K562 (cell line): Measurements from ENCODE around the gene RAB14. TPM values are rescaled to one million over a fixed set of nuclear protein-coding genes. Genes with fewer than 3 reads are reported as not detected.

Experiments used
- ATAC-seq: fragments of 200-7000 bp; cut with Tn5 transposase; 3 replicates; pipeline ENCODE4 v1.9.1; 2020; ENCODE audit warnings: moderate library complexity
- BruUV-seq: library from RNA; stranded (reverse); fragments of 400-500 nt; replicated peaks from 2 replicates; lab custom pipeline; 2021; lab: Mats Ljungman, UMichigan
- CTCF ChIA-PET: fragments of 300-600 bp; formaldehyde crosslinking; extraction: SDS; loops from one replicate; lab custom pipeline; 2021; ENCODE audit warnings: low intra/inter-chr PET ratio; lab: Yijun Ruan, JAX
- POLR2A ChIA-PET: fragments of 300-600, 350-650 bp; sonication (Branson Sonifier 250); formaldehyde crosslinking; extraction: SDS; loops from one replicate; lab custom pipeline; 2021; ENCODE audit warnings: antibody characterized with exemption, inconsistent platforms; lab: Yijun Ruan, JAX
- DNase-seq, 4 experiments: peaks; one replicate each; pipeline versions ENCODE4 v3.0.0 to v3.0.0-alpha.2; 2011 to 2018; ENCODE audit warnings: low spot score in 3 of 4, mixed read lengths in 3 of 4; ENCODE audit errors: extremely low read depth in 1 of 4
- FAIRE-seq: peaks from 2 replicates; lab custom pipeline; 2011; peaks lifted over from hg19 to GRCh38; lab: Jason Lieb, UNC
- H2AFZ ChIP-seq: 2 replicates; pipeline ENCODE4 v1.6.0; 2011; ENCODE audit warnings: low read depth, low read length, control low read depth, inconsistent platforms
- H3K27ac ChIP-seq: fragments of 200-600 bp; 3 replicates; pipeline ENCODE4 v1.8.0; 2011; ENCODE audit warnings: low read depth, mild to moderate bottlenecking, control low read depth, inconsistent platforms, low read length, moderate library complexity, mixed read lengths; ENCODE audit errors: extremely low read depth
- H3K27me3 ChIP-seq, 2 experiments: fragments of 300-600 bp in 1 of 2; 2 replicates in 1 of 2; 3 replicates in 1 of 2; pipeline versions ENCODE4 v1.6.0 to v1.8.0; 2011; ENCODE audit warnings: inconsistent platforms in 2 of 2, low read length in 2 of 2, mild to moderate bottlenecking in 1 of 2, mixed read lengths in 1 of 2, moderate library complexity in 1 of 2; ENCODE audit not compliant: control insufficient read depth in 2 of 2, insufficient read depth in 2 of 2
- H3K36me3 ChIP-seq: fragments of 300-600 bp; 3 replicates; pipeline ENCODE4 v1.8.0; 2011; ENCODE audit warnings: mild to moderate bottlenecking, low read length, inconsistent platforms; ENCODE audit not compliant: control insufficient read depth, insufficient read depth
- H3K4me1 ChIP-seq, 2 experiments: fragments of 200-600 bp in 1 of 2; replicated peaks in 1 of 2; 2 replicates in 1 of 2; 3 replicates in 1 of 2; pipeline versions ENCODE4 v1.5.1 to v1.8.0; 2011; ENCODE audit warnings: inconsistent platforms in 2 of 2, low read length in 2 of 2, mild to moderate bottlenecking in 1 of 2, mixed read lengths in 1 of 2, moderate library complexity in 1 of 2; ENCODE audit not compliant: control insufficient read depth in 2 of 2, insufficient read depth in 2 of 2
- H3K4me2 ChIP-seq: 2 replicates; pipeline ENCODE4 v1.6.1; 2011; ENCODE audit warnings: low read length, control low read depth, inconsistent platforms, mixed read lengths; ENCODE audit not compliant: insufficient read depth
- H3K4me3 ChIP-seq: fragments of 200-600 bp; sonication (generic), shearing (Covaris generic); 2 replicates; pipeline ENCODE4 v1.5.1; 2016; ENCODE audit warnings: control low read depth, inconsistent platforms
- H3K79me2 ChIP-seq: fragments of 200-600 bp; 3 replicates; pipeline ENCODE4 v1.8.0; 2011; ENCODE audit warnings: low read length, inconsistent platforms; ENCODE audit not compliant: control insufficient read depth, insufficient read depth
- H3K9ac ChIP-seq, 2 experiments: 2 replicates each; pipeline versions ENCODE4 v1.6.0 to v1.6.1; 2011; ENCODE audit warnings: low read depth in 2 of 2, low read length in 2 of 2, control low read depth in 1 of 2, inconsistent platforms in 1 of 2, mild to moderate bottlenecking in 1 of 2, mixed read lengths in 1 of 2; ENCODE audit not compliant: insufficient read depth in 1 of 2
- H3K9me1 ChIP-seq: one replicate; pipeline ENCODE4 v1.6.0; 2011; ENCODE audit warnings: inconsistent platforms, mild to moderate bottlenecking, low read length, moderate library complexity; ENCODE audit not compliant: control insufficient read depth, insufficient read depth
- H3K9me3 ChIP-seq: replicated peaks from 2 replicates; pipeline ENCODE4 v1.5.1; 2011; ENCODE audit warnings: low read depth, low read length, inconsistent platforms; ENCODE audit not compliant: control insufficient read depth, insufficient read depth
- H4K20me1 ChIP-seq: replicated peaks from 2 replicates; pipeline ENCODE4 v1.6.1; 2011; ENCODE audit warnings: low read length, inconsistent platforms, mixed read lengths; ENCODE audit not compliant: control insufficient read depth, insufficient read depth
- ARNT ChIP-seq, 2 experiments: fragments of 450-650 bp; IDR thresholded peaks; 2 replicates each; pipeline ENCODE4 v1.6.1; 2016; ENCODE audit warnings: mild to moderate bottlenecking in 1 of 2
- PRPF4 ChIP-seq: fragments of 200-400 bp; formaldehyde crosslinking; IDR thresholded peaks from one replicate; pipeline ENCODE4 v1.6.1; 2017; ENCODE audit warnings: low read length, low read depth, mild to moderate bottlenecking; ENCODE audit not compliant: insufficient read depth, poor library complexity, severe bottlenecking
- RBM17 ChIP-seq: fragments of 200-400 bp; formaldehyde crosslinking; IDR thresholded peaks from 2 replicates; pipeline ENCODE4 v1.6.1; 2017; ENCODE audit warnings: low read depth, mild to moderate bottlenecking, low read length, borderline replicate concordance
- WGBS: fragments of 100-300 bp; shearing (Covaris generic); methylation state at CpG from one replicate; pipeline ENCODE4 v1.1.6; 2016; ENCODE audit warnings: low coverage, mixed read lengths; ENCODE audit not compliant: insufficient coverage; ENCODE audit errors: missing lambda C conversion rate; 5-methylcytosine and 5-hydroxymethylcytosine counted together
- in situ Hi-C: fragments of 300-500 bp; cut with MboI; formaldehyde crosslinking; loops from 4 replicates; pipeline ENCODE4 v1.15.0; 2018; ENCODE audit warnings: inconsistent platforms, mixed read lengths
- intact Hi-C: fragments of 100-400 bp; cut with micrococcal nuclease; formaldehyde crosslinking; loops from 2 replicates; pipeline ENCODE4 v1.14.2; 2022
- polyA plus RNA-seq, 8 experiments: library from polyadenylated mRNA; depleted of rRNA in 4 of 8; stranded (reverse) in 5 of 8; unstranded in 3 of 8; fragments of >200 nt; fragmentation: Nextera tagmentation in 2 of 8; fragmentation: Illumina TruSeq in 1 of 8; extraction: Ambion mirVana in 2 of 8; extraction: Trizol in 1 of 8; gene quantifications; 2 replicates each; pipeline versions ENCODE4 v1.2.1 to v1.2.3, GENCODE V29; 2011 to 2014; ENCODE audit warnings: inconsistent platforms in 1 of 8, missing spikeins in 1 of 8
- total RNA-seq, 7 experiments: library from RNA; depleted of rRNA in 6 of 7; stranded (reverse); fragments of >200 nt in 6 of 7; fragmentation: Illumina TruSeq in 2 of 7; extraction: Trizol in 2 of 7; gene quantifications; 2 replicates each; pipeline versions ENCODE4 v1.2.1 to v1.2.3, GENCODE V29; 2011 to 2021; ENCODE audit warnings: low replicate concordance in 1 of 7
- TF ChIP-seq, protein P1 (sequence below): fragments of 450-650 bp; formaldehyde crosslinking; IDR thresholded peaks from 2 replicates; pipeline ENCODE4 v1.4.0; 2022; ENCODE audit warnings: mild to moderate bottlenecking, moderate library complexity
- TF ChIP-seq, protein P2 (sequence below): fragments of 200-800 bp; sonication (Bioruptor generic); IDR thresholded peaks from 2 replicates; pipeline ENCODE4 v1.6.1; 2016; ENCODE audit warnings: missing genetic modification characterization, missing compliant biosample characterization

RAB14 gene
- total and polyA plus RNA-seq, 9 of the 15 experiments (the other 6 are each of a cell fraction or from before 2014, with no cell fraction given) = 10.3 to 41.8 (median 20.9) TPM

DNA sequence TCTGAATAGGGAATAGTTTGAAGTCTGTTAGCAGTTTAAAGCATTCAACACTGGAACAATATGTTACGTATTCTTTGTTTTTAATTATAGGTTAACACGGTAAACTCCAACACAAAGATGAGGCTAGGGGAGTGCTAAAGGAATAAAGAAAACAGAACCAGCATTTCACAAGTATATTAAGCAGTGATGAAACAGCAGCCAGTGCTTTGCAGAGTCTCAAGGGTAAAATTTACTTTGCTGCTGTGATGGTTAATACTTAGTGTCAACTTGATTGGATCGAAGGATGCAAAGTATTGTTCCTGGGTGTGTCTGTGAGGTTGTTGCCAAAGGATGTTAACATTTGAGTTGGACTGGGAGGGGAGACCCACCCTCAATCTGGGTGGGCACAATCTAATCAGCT lies 36.2 kb upstream of the RAB14 start:
- WGBS = 40% methylated on average over 3 of the region's 3 CpGs
- Histone ChIP-seq H3K27me3 (no peaks in the 10 kb centered on the region), H4K20me1 (no peaks in the 10 kb centered on the region), H3K9me3 (no peaks in the 10 kb centered on the region), H3K4me3 (no peak overlapping the region), H3K27ac (no peak overlapping the region), H2AFZ (no peak overlapping the region), H3K4me1 (peaks cover 12 to 25% of the 10 kb centered on the region in 2 experiments; a peak in 4 of 5 replicates), H3K79me2 (no peaks in the 10 kb centered on the region), H3K9ac (no peak overlapping the region), H3K9me1 (no peaks in the 10 kb centered on the region), H3K36me3 (no peaks in the 10 kb centered on the region; the same call in 2 of the 3 replicates), H3K4me2 (no peak overlapping the region)
- BruUV-seq = no TSS peak
- TF ChIP-seq ARNT (IDR thresholded peaks at IDR 0.05) (no peak), PRPF4 (no peak), RBM17 (no peak)
- TF ChIP-seq, protein P1, sequence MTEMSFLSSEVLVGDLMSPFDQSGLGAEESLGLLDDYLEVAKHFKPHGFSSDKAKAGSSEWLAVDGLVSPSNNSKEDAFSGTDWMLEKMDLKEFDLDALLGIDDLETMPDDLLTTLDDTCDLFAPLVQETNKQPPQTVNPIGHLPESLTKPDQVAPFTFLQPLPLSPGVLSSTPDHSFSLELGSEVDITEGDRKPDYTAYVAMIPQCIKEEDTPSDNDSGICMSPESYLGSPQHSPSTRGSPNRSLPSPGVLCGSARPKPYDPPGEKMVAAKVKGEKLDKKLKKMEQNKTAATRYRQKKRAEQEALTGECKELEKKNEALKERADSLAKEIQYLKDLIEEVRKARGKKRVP (CRISPR knock-in tag) = no peak
- TF ChIP-seq, protein P2, sequence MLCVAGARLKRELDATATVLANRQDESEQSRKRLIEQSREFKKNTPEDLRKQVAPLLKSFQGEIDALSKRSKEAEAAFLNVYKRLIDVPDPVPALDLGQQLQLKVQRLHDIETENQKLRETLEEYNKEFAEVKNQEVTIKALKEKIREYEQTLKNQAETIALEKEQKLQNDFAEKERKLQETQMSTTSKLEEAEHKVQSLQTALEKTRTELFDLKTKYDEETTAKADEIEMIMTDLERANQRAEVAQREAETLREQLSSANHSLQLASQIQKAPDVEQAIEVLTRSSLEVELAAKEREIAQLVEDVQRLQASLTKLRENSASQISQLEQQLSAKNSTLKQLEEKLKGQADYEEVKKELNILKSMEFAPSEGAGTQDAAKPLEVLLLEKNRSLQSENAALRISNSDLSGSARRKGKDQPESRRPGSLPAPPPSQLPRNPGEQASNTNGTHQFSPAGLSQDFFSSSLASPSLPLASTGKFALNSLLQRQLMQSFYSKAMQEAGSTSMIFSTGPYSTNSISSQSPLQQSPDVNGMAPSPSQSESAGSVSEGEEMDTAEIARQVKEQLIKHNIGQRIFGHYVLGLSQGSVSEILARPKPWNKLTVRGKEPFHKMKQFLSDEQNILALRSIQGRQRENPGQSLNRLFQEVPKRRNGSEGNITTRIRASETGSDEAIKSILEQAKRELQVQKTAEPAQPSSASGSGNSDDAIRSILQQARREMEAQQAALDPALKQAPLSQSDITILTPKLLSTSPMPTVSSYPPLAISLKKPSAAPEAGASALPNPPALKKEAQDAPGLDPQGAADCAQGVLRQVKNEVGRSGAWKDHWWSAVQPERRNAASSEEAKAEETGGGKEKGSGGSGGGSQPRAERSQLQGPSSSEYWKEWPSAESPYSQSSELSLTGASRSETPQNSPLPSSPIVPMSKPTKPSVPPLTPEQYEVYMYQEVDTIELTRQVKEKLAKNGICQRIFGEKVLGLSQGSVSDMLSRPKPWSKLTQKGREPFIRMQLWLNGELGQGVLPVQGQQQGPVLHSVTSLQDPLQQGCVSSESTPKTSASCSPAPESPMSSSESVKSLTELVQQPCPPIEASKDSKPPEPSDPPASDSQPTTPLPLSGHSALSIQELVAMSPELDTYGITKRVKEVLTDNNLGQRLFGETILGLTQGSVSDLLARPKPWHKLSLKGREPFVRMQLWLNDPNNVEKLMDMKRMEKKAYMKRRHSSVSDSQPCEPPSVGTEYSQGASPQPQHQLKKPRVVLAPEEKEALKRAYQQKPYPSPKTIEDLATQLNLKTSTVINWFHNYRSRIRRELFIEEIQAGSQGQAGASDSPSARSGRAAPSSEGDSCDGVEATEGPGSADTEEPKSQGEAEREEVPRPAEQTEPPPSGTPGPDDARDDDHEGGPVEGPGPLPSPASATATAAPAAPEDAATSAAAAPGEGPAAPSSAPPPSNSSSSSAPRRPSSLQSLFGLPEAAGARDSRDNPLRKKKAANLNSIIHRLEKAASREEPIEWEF = no peak
- ChIA-PET POLR2A (no interaction called here), CTCF (no interaction called here)
- intact Hi-C loops (no loop called here), in situ Hi-C loops (no loop called here)
- ATAC-seq = no peak
- DNase-seq = no peak
- FAIRE-seq = no peak
